MM.1S (cell line): Measurements from ENCODE around the gene MALL.
"Not testable (repeated sequence)": the region's sequence is repeated elsewhere in the genome, so short reads cannot be mapped to it uniquely, and the experiment has no call there.

Source experiments
- DNase-seq: peaks from one replicate; pipeline ENCODE4 v3.0.0-alpha.2; 2015
- H2AFZ ChIP-seq: fragments of 300-600 bp; sonication (generic); 2 replicates; pipeline ENCODE4 v1.6.0; 2016; ENCODE audit warnings: antibody characterized with exemption, low read length
- H3F3A ChIP-seq: fragments of 300-600 bp; sonication (generic); 2 replicates; pipeline ENCODE4 v1.6.1; 2016; ENCODE audit warnings: mild to moderate bottlenecking, antibody characterized with exemption, low read length, moderate library complexity, mixed read lengths; ENCODE audit not compliant: insufficient read depth
- H3K27ac ChIP-seq: fragments of 300-600 bp; sonication (generic); 2 replicates; pipeline ENCODE4 v1.5.1; 2016; ENCODE audit warnings: mild to moderate bottlenecking, low read length
- H3K27me3 ChIP-seq: fragments of 300-600 bp; sonication (generic); replicated peaks from 2 replicates; pipeline ENCODE4 v1.6.0; 2016; ENCODE audit warnings: low read length; ENCODE audit not compliant: insufficient read depth
- H3K36me3 ChIP-seq: fragments of 300-600 bp; sonication (generic); replicated peaks from 2 replicates; pipeline ENCODE4 v1.6.1; 2016; ENCODE audit warnings: mild to moderate bottlenecking, low read length, mixed read lengths; ENCODE audit not compliant: insufficient read depth
- H3K4me1 ChIP-seq: fragments of 300-600 bp; sonication (generic); 2 replicates; pipeline ENCODE4 v1.6.1; 2016; ENCODE audit warnings: low read length, mixed read lengths
- H3K4me2 ChIP-seq: fragments of 300-600 bp; sonication (generic); 2 replicates; pipeline ENCODE4 v1.6.0; 2016; ENCODE audit warnings: low read depth, low read length
- H3K4me3 ChIP-seq: fragments of 300-600 bp; sonication (generic); 2 replicates; pipeline ENCODE4 v1.5.1; 2016; ENCODE audit warnings: low read length, mixed read lengths
- H3K79me2 ChIP-seq: fragments of 300-600 bp; sonication (generic); 2 replicates; pipeline ENCODE4 v1.6.1; 2016; ENCODE audit warnings: mixed run types, low read length, mixed read lengths
- H3K9ac ChIP-seq: fragments of 300-600 bp; sonication (generic); 2 replicates; pipeline ENCODE4 v1.6.1; 2016; ENCODE audit warnings: low read length, mixed read lengths
- H3K9me2 ChIP-seq: fragments of 300-600 bp; sonication (generic); replicated peaks from 2 replicates; pipeline ENCODE4 v1.6.1; 2016; ENCODE audit warnings: mild to moderate bottlenecking, low read length, mixed read lengths; ENCODE audit not compliant: insufficient read depth
- H3K9me3 ChIP-seq: fragments of 300-600 bp; sonication (generic); replicated peaks from 2 replicates; pipeline ENCODE4 v1.6.1; 2016; ENCODE audit warnings: mild to moderate bottlenecking, low read length, mixed read lengths; ENCODE audit not compliant: insufficient read depth
- H4K20me1 ChIP-seq: fragments of 300-600 bp; sonication (generic); 2 replicates; pipeline ENCODE4 v1.6.1; 2016; ENCODE audit warnings: mild to moderate bottlenecking, low read length, moderate library complexity, mixed read lengths; ENCODE audit not compliant: insufficient read depth

Gene MALL

DNA sequence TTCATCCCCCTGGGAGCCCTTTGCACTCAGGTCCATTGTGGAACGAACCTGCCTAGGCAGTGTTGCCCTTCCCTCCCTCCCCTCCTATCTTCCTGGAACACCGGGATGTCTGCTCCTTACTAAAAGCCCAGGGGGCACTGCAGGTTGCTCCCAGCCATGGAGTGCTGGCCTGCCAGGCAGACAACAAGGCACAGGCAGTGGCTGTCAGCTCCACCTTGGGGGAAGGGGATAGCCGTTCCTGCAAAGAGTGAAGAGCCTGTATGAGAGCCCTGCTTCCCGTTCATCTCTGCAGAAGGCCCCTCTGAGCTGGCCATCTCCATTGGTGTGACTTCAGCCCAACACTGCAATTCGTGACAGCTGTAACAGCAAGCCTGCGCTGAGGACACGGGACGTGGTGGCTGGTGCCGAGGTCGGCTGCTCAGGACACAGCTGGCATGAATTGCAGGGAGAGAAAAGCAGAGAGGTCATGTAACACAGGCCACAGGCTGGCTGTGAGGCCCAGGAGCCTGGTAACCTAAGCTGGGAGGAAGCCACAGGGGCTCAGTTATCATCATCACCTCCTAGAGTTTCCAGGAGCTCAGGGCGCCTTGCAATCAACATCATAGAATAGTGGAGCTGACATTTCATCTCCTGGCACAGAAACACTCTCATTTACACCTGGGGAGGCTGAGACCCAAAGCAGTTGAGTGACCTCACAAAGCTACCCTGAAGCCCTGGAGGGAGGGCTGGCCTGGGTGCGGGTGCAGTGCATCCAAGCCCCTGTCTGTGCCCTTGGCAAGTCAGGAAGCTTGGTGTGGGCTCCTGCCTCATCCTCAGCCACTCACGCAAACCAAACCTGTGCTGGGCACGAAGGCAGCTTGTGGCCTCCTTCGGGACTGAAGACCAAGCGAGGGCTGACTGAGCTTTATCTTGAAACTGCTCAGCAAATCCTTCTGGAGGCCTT lies 67.1 kb downstream of the MALL start:
- not testable (repeated sequence) for H3K79me2 ChIP-seq, H3K36me3 ChIP-seq, H3K4me2 ChIP-seq, H3K9me2 ChIP-seq, H4K20me1 ChIP-seq, H3K9ac ChIP-seq, H3K27ac ChIP-seq, H3K4me1 ChIP-seq, DNase-seq, H2AFZ ChIP-seq, H3K9me3 ChIP-seq, H3F3A ChIP-seq, H3K27me3 ChIP-seq, H3K4me3 ChIP-seq

- H3K4me3 ChIP-seq, H3K9me3 ChIP-seq: not testable (repeated sequence)
Observed at GRCh38 chr2:110047225-110047624, 68.4 kb downstream of the MALL start.

DNA sequence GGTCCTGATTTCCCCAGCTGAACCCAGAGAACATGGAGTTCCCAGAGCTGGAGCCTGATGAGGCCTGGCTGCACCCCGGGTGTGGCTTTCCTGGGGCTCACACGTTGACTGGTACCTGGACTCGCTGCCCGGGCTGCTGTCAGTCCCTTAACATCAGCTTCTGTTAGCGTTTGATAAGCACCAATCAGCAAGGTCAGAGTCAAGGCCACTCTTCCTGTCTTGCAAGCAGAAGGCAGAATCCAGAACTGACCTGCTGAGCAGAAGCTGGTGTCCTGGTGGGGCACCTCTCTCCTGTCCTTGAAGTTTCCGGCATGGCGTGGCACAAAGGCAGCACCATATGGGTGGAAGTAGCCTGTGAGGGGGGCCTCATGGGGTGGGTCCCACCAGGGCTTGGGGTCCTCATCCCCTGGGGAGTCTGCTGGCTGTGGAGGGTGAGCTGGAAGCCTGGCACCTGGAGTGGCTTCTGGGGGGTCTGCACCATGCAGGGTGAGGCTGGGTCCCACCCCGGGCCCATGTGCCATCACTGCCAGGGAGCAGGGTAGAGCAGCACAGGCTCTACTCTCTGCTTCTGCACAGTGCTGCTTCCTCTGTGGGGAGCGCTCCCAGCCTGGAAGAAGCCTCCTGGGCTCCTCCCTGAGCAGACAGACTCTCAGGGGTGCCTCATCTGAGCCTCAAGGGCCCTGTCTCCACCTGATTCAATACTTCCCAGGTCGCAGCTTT lies 73.5 kb downstream of the MALL start:
- not testable (repeated sequence) for H3K9me2 ChIP-seq, H3K27ac ChIP-seq, H3K4me2 ChIP-seq, H3K9me3 ChIP-seq, H3F3A ChIP-seq, H3K36me3 ChIP-seq, H3K4me1 ChIP-seq, H4K20me1 ChIP-seq, H2AFZ ChIP-seq, H3K79me2 ChIP-seq, DNase-seq, H3K4me3 ChIP-seq, H3K9ac ChIP-seq, H3K27me3 ChIP-seq

More at GRCh38 chr2:110047225-110047624, 68.4 kb downstream of the MALL start:
- H3K4me1 ChIP-seq, H3F3A ChIP-seq, H3K79me2 ChIP-seq, H3K9me2 ChIP-seq, DNase-seq, H3K36me3 ChIP-seq, H3K27me3 ChIP-seq, H3K27ac ChIP-seq, H3K4me2 ChIP-seq, H3K9ac ChIP-seq, H4K20me1 ChIP-seq, H2AFZ ChIP-seq: not testable (repeated sequence)

GRCh38 chr2:110037336-110037735 lies 78.3 kb downstream of the MALL start:
- H3K9me2 ChIP-seq, H3K4me3 ChIP-seq, H3K79me2 ChIP-seq, H3K36me3 ChIP-seq, H4K20me1 ChIP-seq, DNase-seq, H3K9ac ChIP-seq, H3F3A ChIP-seq, H3K9me3 ChIP-seq, H3K4me1 ChIP-seq, H3K27me3 ChIP-seq, H3K27ac ChIP-seq, H2AFZ ChIP-seq, H3K4me2 ChIP-seq: not testable (repeated sequence)

DNA sequence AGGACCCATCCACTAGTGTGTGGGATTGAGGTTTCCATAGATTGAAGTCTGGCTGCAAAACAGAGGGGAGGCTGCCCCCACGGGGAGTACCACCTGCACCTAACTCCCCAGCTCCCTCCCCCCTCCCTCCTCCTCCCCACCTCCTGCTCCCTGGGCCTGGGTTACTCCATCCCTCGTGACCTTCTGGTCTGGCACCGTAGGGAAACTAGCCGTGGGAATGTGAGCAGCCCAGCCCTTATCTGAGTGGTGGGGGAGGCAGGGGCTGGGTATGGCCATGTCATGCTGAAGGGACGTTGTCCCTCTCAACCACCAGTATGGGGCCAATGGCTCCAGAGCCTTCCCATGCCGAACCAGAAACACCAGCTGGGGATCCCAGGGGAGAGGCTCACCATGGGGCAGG lies 80.2 kb downstream of the MALL start:
- H4K20me1 ChIP-seq, H3K9ac ChIP-seq, H3K4me1 ChIP-seq, H3K27me3 ChIP-seq, H3K79me2 ChIP-seq, H3K36me3 ChIP-seq, H3K9me2 ChIP-seq, H3F3A ChIP-seq, H3K9me3 ChIP-seq, H3K27ac ChIP-seq, H3K4me2 ChIP-seq, H2AFZ ChIP-seq, DNase-seq, H3K4me3 ChIP-seq: not testable (repeated sequence)

GRCh38 chr2:110034935-110035334 lies 80.7 kb downstream of the MALL start:
- not testable (repeated sequence) for H3K4me1 ChIP-seq, DNase-seq

More at GRCh38 chr2:110034935-110035334, 80.7 kb downstream of the MALL start:
- H3K9me2 ChIP-seq, H3K79me2 ChIP-seq, H3K4me3 ChIP-seq, H2AFZ ChIP-seq, H4K20me1 ChIP-seq, H3K27me3 ChIP-seq, H3K36me3 ChIP-seq, H3K27ac ChIP-seq, H3K4me2 ChIP-seq, H3K9ac ChIP-seq, H3K9me3 ChIP-seq, H3F3A ChIP-seq: not testable (repeated sequence)
